ENCODE data around the gene LZIC.
"Not testable (repeated sequence)": the region's sequence is repeated elsewhere in the genome, so short reads cannot be mapped to it uniquely, and the experiment has no call there.

Gene LZIC

DNA sequence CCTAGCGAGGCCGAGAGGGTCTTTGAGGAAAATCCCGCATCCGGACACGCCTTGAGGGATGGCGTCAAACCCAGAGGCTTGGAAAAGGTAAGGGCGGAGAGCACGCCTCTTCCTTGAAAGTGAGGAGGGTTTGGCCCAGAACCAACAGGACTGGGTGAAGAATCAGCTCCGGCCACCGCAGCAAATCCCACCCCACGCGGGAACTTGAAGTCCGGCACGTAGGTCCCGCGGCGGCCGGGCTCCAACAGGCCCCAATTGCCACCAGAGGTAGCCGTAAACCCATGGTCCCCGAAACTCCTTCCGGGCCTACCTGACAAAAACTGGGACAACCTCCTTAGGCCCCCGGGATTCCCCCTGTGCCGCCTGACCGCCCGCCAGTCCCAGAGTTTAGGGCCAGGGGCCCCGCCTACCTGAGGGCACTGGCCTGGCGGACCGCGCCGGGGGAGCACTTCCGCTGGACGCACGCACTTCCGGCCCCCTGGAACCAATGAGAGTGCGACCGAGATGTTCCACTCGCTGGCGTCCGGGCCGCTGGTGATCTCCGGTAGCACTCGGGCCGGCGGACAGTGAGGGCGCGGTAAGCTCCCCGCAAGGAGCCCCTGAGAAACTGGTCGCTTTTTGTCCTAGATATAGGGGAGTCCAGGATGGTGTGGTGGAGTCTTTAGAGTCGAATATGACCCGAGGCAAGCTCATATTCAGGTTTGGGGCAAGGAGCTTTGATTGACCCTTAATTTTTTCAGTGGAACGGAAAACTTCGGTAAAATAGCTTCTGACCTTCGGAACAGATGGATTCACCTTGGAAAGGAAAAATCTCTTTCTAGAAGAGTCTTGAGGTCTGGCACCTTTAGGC lies at the start of gene LZIC, which contains the start of gene NMNAT1:
TSS of gene LZIC (minus strand) at position 453 of the 850 bp plus-strand sequence. CDS start 6,772 bp downstream, outside the sequence.
TSS of gene NMNAT1 (plus strand) at position 537 of the 850 bp plus-strand sequence. CDS start 28,599 bp downstream, outside the sequence.
- DNase-seq (ENCODE audit: low read depth) = peak; percentile 76

DNA sequence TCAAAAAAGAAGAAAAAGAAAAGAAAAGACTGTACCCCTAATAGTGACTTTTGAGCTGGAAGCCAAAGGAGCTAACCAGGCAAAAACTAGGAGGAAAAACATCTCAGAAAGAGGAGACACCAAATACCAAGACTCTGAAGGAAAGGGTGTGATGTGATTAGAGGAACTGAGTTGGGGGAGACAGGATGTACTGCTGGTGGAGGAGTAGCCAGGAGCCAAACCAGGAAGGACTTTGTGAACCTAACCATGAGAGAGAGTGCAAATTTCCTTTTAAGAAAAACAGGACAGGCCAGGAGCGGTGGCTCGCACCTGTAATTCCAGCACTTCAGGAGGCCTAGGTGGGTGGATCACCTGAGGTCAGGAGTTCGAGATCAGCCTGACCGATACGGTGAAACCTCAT lies 49.7 kb upstream of the LZIC start:
- DNase-seq (ENCODE audit: low read depth) = no peak

DNA sequence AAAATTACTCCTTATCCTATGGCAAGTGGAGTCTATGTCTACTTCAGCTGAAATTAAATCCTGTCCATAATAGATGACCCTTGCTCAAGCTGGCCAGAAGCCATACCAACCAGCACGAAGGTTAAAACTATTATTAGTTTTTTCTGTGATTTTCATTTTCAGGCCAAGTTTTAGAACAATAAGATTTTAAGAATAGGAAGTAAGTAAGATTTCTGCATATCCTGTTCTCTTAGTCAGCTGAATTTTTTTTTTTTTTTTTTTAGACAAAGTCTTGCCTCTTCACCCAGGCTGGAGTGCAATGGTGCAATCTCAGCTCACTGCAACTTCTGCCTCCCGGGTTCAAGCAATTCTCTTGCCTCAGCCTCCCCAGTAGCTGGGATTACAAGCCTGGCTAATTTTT lies 47.8 kb upstream of the LZIC start:
- DNase-seq (ENCODE audit: low read depth) = no peak

DNA sequence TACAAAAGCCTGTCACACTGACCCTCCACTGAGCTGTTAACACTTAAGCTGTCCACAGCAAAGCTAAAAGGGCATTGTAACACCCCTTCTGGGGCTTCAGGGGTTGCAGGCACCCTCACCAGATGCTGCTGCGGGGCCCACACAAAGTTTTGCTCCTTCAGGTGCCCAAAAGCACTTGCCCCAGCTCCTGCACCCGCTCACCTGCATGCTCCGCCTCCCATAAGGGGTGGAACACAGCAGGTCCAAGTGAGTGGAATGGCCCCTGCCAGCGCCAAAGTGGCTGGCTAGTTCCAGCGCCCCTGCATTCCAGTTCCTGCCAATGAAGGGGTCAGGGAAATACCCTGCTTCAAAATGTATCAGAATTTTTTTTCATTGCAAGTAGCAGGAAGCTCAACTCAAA lies 46.6 kb upstream of the LZIC start:
- no peak for DNase-seq (ENCODE audit: low read depth)

DNA sequence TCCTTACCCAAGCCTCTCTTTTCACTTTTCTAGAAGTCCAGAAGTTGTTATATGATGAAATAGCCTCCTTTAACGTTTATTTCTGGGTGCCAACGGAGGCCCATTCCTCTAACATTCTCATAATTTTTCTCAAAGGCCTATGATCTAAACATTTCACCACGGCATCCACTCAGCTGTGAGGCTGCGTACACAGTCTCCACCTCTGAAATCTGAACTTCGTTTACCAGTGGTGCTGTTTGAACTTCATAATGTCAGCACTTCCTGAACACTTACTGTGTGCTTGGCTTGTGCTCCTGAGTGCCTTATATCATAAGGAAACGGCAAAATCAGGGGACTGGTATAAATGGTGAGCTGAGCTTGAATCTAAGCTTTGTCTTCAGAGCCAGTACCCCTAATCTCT lies 41.8 kb upstream of the LZIC start:
- no peak for DNase-seq (ENCODE audit: low read depth)

DNA sequence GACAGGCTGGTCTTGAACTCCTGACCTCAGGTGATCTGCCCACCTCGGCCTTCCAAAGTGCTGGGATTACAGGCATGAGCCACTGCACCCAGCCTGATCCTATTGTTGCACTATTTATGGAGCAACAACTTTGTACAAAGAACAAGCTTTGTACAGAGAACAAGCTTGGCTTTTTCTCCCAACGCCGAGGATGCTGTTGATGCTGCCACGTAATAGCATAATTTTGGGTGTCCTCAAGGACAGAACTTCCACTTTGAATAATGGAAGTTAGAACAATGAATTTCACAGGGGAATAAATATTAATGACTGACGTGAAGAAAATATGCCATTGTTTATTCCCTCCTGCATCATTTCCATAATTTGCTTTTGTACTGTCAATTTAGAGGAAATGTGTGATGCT lies 41.1 kb upstream of the LZIC start:
- DNase-seq (ENCODE audit: low read depth) = no peak

DNA sequence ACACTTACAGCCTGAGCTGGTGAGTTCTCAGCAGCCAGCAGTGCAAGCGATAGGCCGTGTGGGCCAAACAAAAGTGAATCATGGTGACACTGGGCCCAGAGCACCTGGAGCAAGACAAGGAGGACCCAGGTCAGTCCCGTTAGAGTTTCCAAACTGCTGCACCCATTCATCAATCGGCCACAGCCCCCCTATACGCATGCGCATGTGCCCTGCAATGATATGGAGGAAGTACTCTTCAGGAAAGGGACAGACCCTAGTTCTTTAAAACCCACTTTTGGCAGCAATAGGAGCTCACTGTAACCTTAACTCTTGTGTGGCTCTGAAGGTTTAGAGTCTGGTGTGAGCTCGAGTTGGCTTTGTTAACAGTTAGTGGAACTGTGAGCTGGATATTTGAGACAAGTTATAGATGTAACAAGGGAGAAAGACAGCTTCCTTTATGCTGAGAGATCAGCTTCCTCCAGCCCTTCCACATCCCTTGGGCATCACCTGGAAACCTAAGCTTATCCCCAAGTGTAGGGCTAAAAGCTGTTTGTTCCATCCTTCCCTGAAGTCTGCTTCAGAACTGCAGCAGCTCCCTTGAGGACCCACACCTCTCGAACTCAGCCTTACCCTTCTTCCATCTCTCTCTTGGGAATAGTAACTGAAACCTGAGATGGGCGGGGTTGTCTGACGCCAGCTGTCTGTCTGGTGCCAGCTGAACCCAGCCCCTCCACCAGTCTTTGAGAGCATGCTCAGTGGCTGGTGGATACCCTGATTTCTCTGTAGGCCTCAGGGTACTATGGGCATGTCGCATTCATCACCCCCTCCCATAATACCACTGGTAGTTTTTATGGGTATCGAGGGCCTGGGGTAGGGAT lies 17.7 kb upstream of the LZIC start:
- no peak for DNase-seq (ENCODE audit: low read depth)

DNA sequence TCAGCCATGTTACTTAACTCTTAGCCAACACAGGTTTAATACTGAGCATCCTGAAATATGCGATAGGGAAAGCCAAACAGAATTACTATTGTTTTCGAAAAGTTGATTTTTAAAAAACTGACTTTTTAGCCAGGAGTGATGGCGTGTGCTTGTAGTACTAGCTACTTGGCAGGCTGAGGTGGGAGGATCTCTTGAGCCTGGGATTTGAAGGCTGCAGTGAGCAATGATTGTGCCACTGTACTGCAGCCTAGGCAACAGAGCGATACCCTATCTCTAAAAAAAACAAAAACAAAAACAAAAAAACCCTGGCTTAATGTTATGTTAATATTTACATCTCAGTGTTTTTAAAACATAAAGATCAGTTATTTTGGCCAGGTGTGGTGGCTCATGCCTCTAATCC lies 16.8 kb upstream of the LZIC start:
- no peak for DNase-seq (ENCODE audit: low read depth)

DNA sequence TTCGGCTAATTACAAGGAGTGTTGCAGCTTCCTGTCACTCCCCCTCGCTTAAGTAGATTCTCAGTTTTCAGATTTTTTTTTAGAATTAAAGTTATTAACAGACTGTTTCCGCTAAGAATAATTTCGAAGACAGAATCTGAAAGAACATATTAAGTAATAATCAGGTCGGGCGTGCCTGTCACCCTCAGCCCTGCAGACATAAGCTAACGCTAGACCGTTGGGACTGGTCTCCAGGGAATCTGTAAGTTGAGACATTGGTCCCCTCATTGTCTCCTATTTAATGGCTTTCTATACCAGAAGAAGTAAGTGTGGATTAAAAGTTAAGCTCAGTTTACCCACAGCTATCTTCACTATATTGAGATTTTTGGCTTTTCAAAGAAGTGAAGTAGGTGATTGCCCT lies 14.5 kb upstream of the LZIC start:
- DNase-seq (ENCODE audit: low read depth) = no peak

DNA sequence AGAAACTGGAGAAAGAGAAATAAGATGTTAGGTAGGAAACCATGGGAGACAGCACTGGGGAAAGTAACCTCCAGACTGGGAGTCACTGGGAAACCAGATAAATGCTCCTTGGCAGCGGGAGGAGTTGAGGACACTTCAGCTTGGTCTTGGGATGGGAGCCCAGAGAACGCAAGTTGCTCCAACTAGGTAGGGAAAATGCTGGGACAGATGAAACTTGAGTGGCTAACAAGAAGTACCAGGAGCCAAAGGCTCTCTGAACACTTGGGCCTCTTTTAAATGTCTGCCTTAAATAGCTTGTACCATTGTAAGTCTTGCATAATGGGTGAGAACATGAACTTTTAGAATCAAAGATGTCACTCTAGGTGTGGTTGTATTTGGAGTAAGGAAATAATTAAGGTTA lies 3.1 kb upstream of the LZIC start:
- DNase-seq (ENCODE audit: low read depth) = no peak

DNA sequence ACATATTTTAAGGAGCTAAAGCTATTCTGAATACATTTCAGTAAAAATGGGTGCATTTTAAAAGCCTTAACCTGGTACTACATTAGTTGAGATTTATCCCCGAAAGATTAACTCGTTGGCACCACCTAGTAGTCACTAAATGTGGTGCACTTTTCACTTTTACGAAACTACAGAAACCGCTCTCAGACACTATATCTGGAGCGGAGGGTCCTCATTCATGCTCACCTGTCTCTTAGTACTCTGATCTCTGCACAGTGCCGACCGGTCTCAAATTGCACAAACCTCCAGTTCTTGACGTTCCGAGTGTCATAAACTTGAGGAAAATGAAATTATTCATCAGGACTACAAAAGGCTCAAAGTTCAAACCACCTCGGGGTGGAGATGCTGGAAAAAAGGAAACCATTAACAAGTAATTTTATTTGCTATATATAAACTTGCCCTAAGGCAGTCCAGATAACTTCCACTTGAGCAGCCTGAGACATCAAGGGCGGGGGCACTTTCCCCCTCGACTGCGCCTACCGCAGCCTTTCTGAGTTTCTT lies 722 bp downstream of the LZIC start:
- DNase-seq (ENCODE audit: low read depth) = peak; percentile 2

DNA sequence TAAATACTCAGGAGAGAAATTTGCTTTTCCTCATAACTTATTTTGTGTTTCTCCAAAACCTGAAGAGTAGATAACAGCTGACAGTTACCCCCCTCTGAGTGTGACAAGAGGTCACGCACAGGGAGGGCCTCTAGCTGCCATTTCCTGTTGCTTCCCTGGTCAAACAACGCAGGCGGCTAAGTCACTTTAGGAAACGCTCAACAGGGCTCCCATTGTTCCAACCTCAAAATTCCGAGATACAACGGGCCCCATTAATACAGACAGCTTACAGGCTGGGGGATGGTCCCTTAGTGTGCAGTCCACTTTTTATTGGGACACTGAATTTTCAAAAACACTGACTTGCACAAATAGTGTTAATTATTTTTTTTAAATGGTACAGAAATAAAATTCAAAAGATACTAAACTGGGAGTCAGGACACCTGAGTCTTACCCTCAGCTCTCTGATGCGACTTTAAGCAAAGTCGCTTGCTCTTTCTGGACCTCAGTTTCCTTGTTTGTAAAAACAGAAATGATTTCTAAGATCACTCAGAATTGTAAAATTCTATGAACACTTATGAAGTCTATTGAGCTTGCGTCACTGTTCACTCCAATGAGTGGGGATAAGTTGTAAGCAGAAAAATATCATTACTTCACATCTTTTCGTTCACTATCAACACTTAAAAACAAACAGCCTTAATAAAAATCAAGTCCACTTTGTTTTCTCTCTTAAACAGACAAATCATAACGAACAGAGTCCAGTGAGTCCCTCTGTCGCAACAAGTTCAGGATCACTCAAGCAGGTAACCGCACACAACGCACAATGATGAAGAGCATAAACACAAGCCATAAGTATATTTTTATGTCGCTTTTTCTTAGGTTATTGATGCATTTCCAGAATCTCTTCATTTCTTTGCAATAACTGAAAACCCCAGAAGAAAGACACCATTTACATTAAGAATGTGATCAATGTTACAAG lies 13.5 kb downstream of the LZIC start:
- DNase-seq (ENCODE audit: low read depth) = no peak

DNA sequence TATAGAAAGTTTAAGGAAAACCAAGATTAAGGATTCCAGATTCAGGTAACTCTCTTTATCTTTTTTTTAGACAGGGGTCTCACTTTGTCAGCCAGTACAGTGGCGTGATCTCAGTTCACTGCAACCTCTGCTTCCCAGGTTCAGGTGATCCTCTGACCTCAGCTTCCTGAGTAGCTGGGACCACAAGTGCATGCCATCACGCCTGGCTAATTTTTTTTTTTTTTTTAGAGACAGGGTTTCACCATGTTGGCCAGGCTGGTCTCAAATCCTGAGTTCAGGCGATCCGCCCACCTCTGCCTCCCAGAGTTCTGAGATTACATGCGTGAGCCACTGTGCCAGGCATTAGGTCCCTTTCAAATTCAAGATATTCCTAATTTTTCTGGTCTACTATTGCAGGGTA lies 15.9 kb downstream of the LZIC start:
- no peak for DNase-seq (ENCODE audit: low read depth)

DNA sequence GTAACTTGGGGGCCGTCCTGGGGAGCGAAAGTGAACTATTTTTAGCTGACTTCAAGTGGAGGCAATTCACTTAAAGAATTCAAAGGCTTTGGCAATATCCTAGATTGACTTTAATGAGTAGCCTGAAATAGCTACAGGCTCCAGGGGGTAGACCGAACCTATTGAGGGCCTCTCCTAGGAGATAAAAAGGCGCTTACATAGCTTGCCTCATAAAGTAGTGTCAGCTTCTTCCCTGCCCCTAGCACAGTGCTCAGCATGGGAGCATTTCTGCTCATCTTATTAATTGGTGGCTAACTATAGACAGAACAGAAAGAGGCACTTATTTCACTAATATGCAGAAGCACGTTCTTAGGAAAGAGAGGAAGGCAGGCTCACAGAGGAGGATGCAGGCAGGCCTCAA lies 20.8 kb downstream of the LZIC start:
- no peak for DNase-seq (ENCODE audit: low read depth)

DNA sequence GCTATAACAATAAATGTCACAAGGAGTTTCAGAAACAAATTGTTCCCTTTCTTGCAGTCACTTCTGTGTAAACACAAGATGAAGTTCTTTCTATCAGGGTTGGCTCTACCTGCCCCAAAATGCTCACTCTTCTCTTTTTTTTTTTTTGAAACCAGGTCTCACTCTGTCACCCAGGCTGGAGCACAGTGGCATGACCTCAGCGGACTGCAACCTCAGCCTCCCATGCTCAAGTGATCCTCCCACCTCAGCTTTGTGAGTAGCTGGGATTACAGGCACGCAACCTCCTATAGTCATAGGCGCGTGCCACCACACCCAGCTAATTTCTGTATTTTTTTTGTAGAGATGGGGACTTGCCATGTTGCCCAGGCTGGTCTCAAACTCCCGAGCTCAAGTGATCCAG lies 22.6 kb downstream of the LZIC start:
- DNase-seq (ENCODE audit: low read depth) = no peak

DNA sequence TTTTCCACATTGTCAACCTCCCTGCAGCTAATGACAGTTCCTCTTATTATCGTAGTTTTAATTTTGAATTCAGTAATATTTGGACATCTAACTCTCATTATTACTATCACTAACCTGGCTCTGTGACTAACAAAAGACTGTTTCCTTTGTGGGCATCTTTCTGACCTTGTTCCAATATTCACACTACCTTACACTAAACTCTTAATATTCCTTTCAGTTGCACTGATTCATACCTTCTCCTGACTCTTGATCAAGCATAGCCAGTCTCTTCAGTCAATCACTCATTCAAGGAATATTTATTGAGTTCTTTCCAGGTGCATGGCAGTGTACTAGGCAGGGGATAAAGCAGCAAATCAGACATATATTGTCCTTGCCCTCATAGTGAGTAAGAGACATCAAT lies 25.3 kb downstream of the LZIC start:
- no peak for DNase-seq (ENCODE audit: low read depth)

DNA sequence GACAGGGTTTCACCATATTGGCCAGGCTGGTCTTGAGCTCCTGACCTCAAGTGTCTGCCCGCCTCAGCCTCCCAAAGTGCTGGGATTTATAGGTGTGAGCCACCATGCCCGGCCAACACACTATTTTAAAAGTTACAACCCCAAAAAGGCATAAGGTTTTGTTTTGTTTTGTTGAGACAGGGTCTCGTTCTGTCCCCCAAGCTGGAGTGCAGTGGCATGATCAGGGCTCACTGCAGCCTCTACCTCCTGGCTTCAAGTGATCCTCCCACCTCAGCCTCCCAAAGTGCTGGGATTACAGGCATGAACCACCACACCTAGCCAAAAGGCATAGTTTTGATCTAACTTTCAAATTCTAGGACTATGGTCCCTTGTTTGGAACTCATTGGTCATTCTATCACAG lies 25.7 kb downstream of the LZIC start:
- not testable (repeated sequence) for DNase-seq (ENCODE audit: low read depth)

DNA sequence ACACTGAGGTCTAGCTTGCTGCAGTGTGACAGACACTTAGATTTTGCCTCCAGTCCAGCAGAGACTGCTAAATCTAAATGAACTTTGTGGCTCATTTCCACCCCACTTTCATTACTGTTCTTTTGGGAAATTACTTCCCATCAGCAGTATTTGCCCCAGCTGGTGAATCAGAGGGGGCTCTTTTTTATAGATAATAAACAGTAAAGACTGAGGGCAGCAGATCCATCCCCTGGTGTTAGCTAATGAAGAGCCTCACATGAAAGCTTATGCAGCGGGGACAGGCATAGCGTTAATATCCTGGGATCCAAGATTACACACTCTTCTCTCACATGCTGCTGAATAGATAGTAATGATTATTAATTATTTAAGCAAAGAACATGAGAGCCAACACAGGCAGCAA lies 26.7 kb downstream of the LZIC start:
- no peak for DNase-seq (ENCODE audit: low read depth)

DNA sequence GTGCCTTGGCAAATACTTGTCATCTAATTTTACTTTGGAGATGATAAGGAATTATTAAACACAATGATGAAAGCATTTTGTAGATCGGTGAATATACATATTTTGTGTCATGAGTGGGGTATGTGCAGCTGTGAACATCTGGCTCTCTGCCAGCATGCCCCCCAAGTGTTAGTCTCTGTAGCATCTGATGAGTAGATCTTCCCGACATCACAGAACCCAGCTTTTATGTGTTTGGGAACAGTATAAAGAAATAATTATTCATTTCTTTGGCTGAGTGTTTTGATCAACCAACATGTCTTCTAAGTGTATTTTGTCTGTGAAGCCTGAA lies 28.6 kb downstream of the LZIC start:
- no peak for DNase-seq (ENCODE audit: low read depth)

DNA sequence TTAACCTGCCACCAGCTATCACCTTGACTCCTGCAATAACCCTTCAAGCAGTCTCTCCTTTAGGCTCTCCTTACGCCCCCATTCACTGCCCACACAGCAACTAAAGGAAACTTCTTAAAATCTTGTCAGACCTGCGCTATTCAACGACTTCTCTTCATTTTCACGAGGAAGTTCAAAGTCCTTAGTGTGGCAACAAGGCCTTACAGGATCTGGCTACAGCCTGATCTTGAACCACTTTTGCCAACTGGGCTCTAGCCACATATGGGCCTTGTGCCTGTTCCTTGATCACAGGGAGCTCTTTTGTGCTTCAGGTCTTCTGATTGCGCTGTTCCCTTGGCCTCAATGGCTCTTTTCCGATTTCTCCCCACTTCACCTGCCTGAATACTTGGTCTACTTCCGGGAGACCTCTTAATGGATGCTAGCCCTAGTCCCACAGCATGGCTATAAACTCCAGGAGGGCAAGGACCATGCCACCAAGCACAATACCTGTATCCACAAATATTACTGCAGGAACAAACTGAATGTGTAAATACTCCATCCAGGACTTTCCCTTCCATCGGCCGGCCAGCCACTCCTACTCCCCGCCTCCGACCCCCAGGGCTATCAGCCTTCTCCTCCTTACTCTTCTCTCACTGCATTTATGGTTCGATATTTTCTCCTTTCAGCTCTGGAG lies 30.8 kb downstream of the LZIC start:
- no peak for DNase-seq (ENCODE audit: low read depth)
